Muscle layer of duodenum (tissue), 2 donors: ENCODE results near the gene CFL1.
"Not testable (repeated sequence)": the region's sequence is repeated elsewhere in the genome, so short reads cannot be mapped to it uniquely, and the experiment has no call there.

Experiments used
- H3K27ac ChIP-seq: one replicate; pipeline ENCODE4 v1.7.0; 2013; ENCODE audit warnings: mild to moderate bottlenecking, low read length
- H3K27me3 ChIP-seq: one replicate; pipeline ENCODE4 v1.7.0; 2013; ENCODE audit warnings: low read depth, mild to moderate bottlenecking, control low read depth, low read length
- H3K36me3 ChIP-seq, 2 donors: one replicate each; pipeline ENCODE4 v1.7.0; 2013; ENCODE audit warnings: low read length in 2 of 2, control low read depth in 1 of 2, mild to moderate bottlenecking in 1 of 2; ENCODE audit not compliant: insufficient read depth in 2 of 2, control insufficient read depth in 1 of 2
- H3K4me1 ChIP-seq, 2 donors: one replicate each; pipeline ENCODE4 v1.7.0; 2013; ENCODE audit warnings: low read length in 2 of 2, mild to moderate bottlenecking in 2 of 2, control low read depth in 1 of 2, moderate library complexity in 1 of 2; ENCODE audit not compliant: insufficient read depth in 2 of 2, control insufficient read depth in 1 of 2
- H3K4me3 ChIP-seq, 2 donors: one replicate each; pipeline ENCODE4 v1.7.0; 2013; ENCODE audit warnings: low read length in 2 of 2, low read depth in 1 of 2, mild to moderate bottlenecking in 1 of 2
- H3K9me3 ChIP-seq, 2 donors: one replicate each; pipeline ENCODE4 v1.7.0; 2013; ENCODE audit warnings: low read length in 2 of 2, control low read depth in 1 of 2, mild to moderate bottlenecking in 1 of 2; ENCODE audit not compliant: control insufficient read depth in 1 of 2
- donor health status: healthy.

The CFL1 gene

GRCh38 chr11:65895482-65895981 lies 37.6 kb upstream of the CFL1 start:
- Histone ChIP-seq H3K27ac (no peak overlapping the region), H3K4me3 (no peak overlapping the region), H3K36me3 (no peaks in the 10 kb centered on the region), H3K9me3 (no peaks in the 10 kb centered on the region), H3K27me3 (no peaks in the 10 kb centered on the region), H3K4me1 (peaks cover 4 to 46% of the 10 kb centered on the region in 2 donors)

- Histone ChIP-seq H3K9me3 (no peaks in the 10 kb centered on the region), H3K4me1 (peaks cover 11 to 45% of the 10 kb centered on the region in 2 donors), H3K27ac (peak overlapping the region; percentile 56), H3K4me3 (peak overlapping the region; percentile 11 to 33), H3K36me3 (no peaks in the 10 kb centered on the region), H3K27me3 (no peaks in the 10 kb centered on the region)
Measured at GRCh38 chr11:65894034-65894591, 36.1 kb upstream of the CFL1 start.

- Histone ChIP-seq H3K4me3 (peak overlapping the region in 1 of 2 donors; percentile 82), H3K36me3 (no peaks in the 10 kb centered on the region), H3K9me3 (no peaks in the 10 kb centered on the region), H3K4me1 (peaks cover 12 to 41% of the 10 kb centered on the region in 2 donors), H3K27ac (no peak overlapping the region), H3K27me3 (no peaks in the 10 kb centered on the region)
Measured at GRCh38 chr11:65892661-65893317, 34.8 kb upstream of the CFL1 start.

GRCh38 chr11:65892137-65892540 lies 34.2 kb upstream of the CFL1 start:
- H3K36me3 ChIP-seq, H3K27me3 ChIP-seq, H3K9me3 ChIP-seq: not testable (repeated sequence)
- peak overlapping the region; percentile 59 to 82 for H3K4me3 ChIP-seq
- peak overlapping the region; percentile 72 for H3K27ac ChIP-seq
- H3K4me1 ChIP-seq: peaks cover 17 to 48% of the 10 kb centered on the region in 2 donors

- Histone ChIP-seq H3K36me3 (no peaks in the 10 kb centered on the region), H3K9me3 (no peaks in the 10 kb centered on the region), H3K4me3 (peak overlapping the region; percentile 59 to 82), H3K4me1 (peaks cover 17 to 54% of the 10 kb centered on the region in 2 donors), H3K27me3 (no peaks in the 10 kb centered on the region), H3K27ac (peak overlapping the region; percentile 72)
Measured at GRCh38 chr11:65891219-65892136, 33.5 kb upstream of the CFL1 start.

GRCh38 chr11:65890324-65891218 lies 32.6 kb upstream of the CFL1 start, which contains the start of gene CCDC85B:
CCDC85B (plus strand) TSS chr11:65890673; CDS start chr11:65890784, 111 bp downstream.
- Histone ChIP-seq H3K9me3 (no peaks in the 10 kb centered on the region), H3K4me3 (peak within 1 kb of the TSS; percentile 59 to 82), H3K36me3 (peaks cover 0 to 2% of the 10 kb centered on the region in 2 donors), H3K27ac (peak within 1 kb of the TSS; percentile 97), H3K4me1 (peaks cover 17 to 55% of the 10 kb centered on the region in 2 donors), H3K27me3 (no peaks in the 10 kb centered on the region)

GRCh38 chr11:65888163-65888814 lies 30.3 kb upstream of the CFL1 start, which contains the start of gene FIBP:
FIBP (minus strand) TSS chr11:65888471; CDS start chr11:65888418, 53 bp downstream.
- H3K4me1 ChIP-seq: peaks cover 17 to 53% of the 10 kb centered on the region in 2 donors
- peaks cover 17 to 18% of the 10 kb centered on the region in 2 donors for H3K36me3 ChIP-seq
- H3K4me3 ChIP-seq: peak within 1 kb of the TSS; percentile 63 to 67
- no peaks in the 10 kb centered on the region for H3K9me3 ChIP-seq
- peak within 1 kb of the TSS; percentile 97 for H3K27ac ChIP-seq
- H3K27me3 ChIP-seq: no peaks in the 10 kb centered on the region

- peak overlapping the region; percentile 63 to 67 for H3K4me3 ChIP-seq
- H3K27ac ChIP-seq: peak overlapping the region; percentile 97
- H3K36me3 ChIP-seq: peaks cover 18 to 23% of the 10 kb centered on the region in 2 donors
- H3K9me3 ChIP-seq: no peaks in the 10 kb centered on the region
- H3K4me1 ChIP-seq: peaks cover 17 to 47% of the 10 kb centered on the region in 2 donors
- H3K27me3 ChIP-seq: no peaks in the 10 kb centered on the region
Measured at GRCh38 chr11:65887723-65888162, 29.8 kb upstream of the CFL1 start.

- Histone ChIP-seq H3K27me3 (no peaks in the 10 kb centered on the region), H3K27ac (peak overlapping the region; percentile 97), H3K36me3 (peaks cover 18 to 29% of the 10 kb centered on the region in 2 donors)
Measured at GRCh38 chr11:65886826-65887722, 29.1 kb upstream of the CFL1 start.

More at GRCh38 chr11:65886826-65887722, 29.1 kb upstream of the CFL1 start:
- Histone ChIP-seq H3K4me3 (peak overlapping the region; percentile 63 to 67), H3K9me3 (no peaks in the 10 kb centered on the region), H3K4me1 (peaks cover 15 to 40% of the 10 kb centered on the region in 2 donors)
